ENCODE data around the gene EDNRA. TPM values are rescaled to one million over a fixed set of nuclear protein-coding genes. Genes with fewer than 3 reads are reported as not detected.

The EDNRA gene
- total and polyA plus RNA-seq, 2 of the 8 experiments (the other 6 are each of a cell fraction or from before 2014, with no cell fraction given): 1.7 to 3.3 TPM

- WGBS, 2 experiments (ENCODE audit: extremely low coverage in 1 of 2, insufficient coverage in 1 of 2, insufficient read length in 1 of 2, insufficient replicate concordance in 2 of 2, low coverage in 1 of 2, low lambda C conversion rate in 2 of 2, missing lambda C conversion rate in 1 of 2): 90% methylated on average over 1 of the region's 1 CpG; no CpG with 5 or more reads in 1 of the 2 experiments
- no peak overlapping the region for H3K18ac ChIP-seq (ENCODE audit: extremely low read depth, low read length)
- no peak overlapping the region for H3K56ac ChIP-seq (replicated peaks; ENCODE audit: insufficient read length, low read depth, low read length)
- H2BK12ac ChIP-seq (ENCODE audit: low read depth, low read length): no peak overlapping the region
- H3K36me3 ChIP-seq (ENCODE audit: control insufficient read depth in 2 of 4, insufficient read depth in 4 of 4, low read length in 3 of 4): no peaks in the 10 kb centered on the region
- H2BK20ac ChIP-seq (ENCODE audit: low read length): no peak overlapping the region
- FAIRE-seq (no peak), DNase-seq (ENCODE audit: low read depth in 1 of 2, low spot score in 2 of 2) (no peak)
- no peaks in the 10 kb centered on the region for H3K27me3 ChIP-seq (replicated peaks in 1 of 4; ENCODE audit: control insufficient read depth in 3 of 4, extremely low read depth in 1 of 4, insufficient read depth in 3 of 4, low read length in 3 of 4)
- no peaks in the 10 kb centered on the region for H4K20me1 ChIP-seq (replicated peaks in 1 of 2; ENCODE audit: control insufficient read depth in 1 of 2, insufficient read depth in 2 of 2, low read length in 2 of 2)
- H2BK120ac ChIP-seq (replicated peaks; ENCODE audit: low read depth, low read length): no peak overlapping the region
- no peak overlapping the region for H3K27ac ChIP-seq (ENCODE audit: low read depth, low read length)
- no peak overlapping the region for H3K9ac ChIP-seq (replicated peaks in 1 of 4; ENCODE audit: extremely low read depth in 1 of 4, low read depth in 3 of 4, low read length in 3 of 4)
- no peak overlapping the region for H4K91ac ChIP-seq (replicated peaks; ENCODE audit: insufficient read length, low read length)
- H3K79me2 ChIP-seq (ENCODE audit: control insufficient read depth in 1 of 2, insufficient read depth in 2 of 2, low read length in 2 of 2): no peaks in the 10 kb centered on the region
- no peak overlapping the region for H3K14ac ChIP-seq (ENCODE audit: insufficient read length)
- H4K5ac ChIP-seq (ENCODE audit: insufficient read length, low read depth, low read length): no peak overlapping the region
- no peak overlapping the region for H3K4ac ChIP-seq (replicated peaks; ENCODE audit: insufficient read length, low read depth, low read length)
- CTCF ChIA-PET (ENCODE audit: partially characterized antibody): interaction anchor here (1.1 kb wide), 1 partner anchor 48 kb away, joined by 3 read pairs; no protein-coding TSS in a partner anchor
- H2AK5ac ChIP-seq (ENCODE audit: low read depth, low read length): no peak overlapping the region
- no peak overlapping the region for H3K23ac ChIP-seq (ENCODE audit: insufficient read length)
- no peaks in the 10 kb centered on the region; the same call in 1 of the 2 replicates for H3K23me2 ChIP-seq (ENCODE audit: low read depth, low read length)
- no peaks in the 10 kb centered on the region for H3K9me3 ChIP-seq (ENCODE audit: insufficient read depth in 2 of 2, low read depth in 1 of 2, low read length in 1 of 2)
- H2AFZ ChIP-seq (ENCODE audit: low read length): no peak overlapping the region
- H3K4me1 ChIP-seq (replicated peaks in 1 of 4; ENCODE audit: control insufficient read depth in 3 of 4, insufficient read depth in 4 of 4, low read length in 3 of 4): no peaks in the 10 kb centered on the region
- POLR2A ChIA-PET (ENCODE audit: partially characterized antibody): no interaction called here
- no peak overlapping the region for H3K4me2 ChIP-seq (ENCODE audit: insufficient read depth in 1 of 2, low read depth in 2 of 2, low read length in 2 of 2)
- H3K79me1 ChIP-seq (ENCODE audit: low read depth, low read length): no peaks in the 10 kb centered on the region
- no peak overlapping the region for H2BK15ac ChIP-seq (ENCODE audit: low read length)
- H2BK5ac ChIP-seq (ENCODE audit: low read depth, low read length): no peak overlapping the region
- H4K8ac ChIP-seq (ENCODE audit: extremely low read depth, insufficient read depth, low read length): no peak overlapping the region
- no peak overlapping the region for H3K4me3 ChIP-seq (ENCODE audit: extremely low read depth in 1 of 4, insufficient read depth in 2 of 4, low read depth in 3 of 4, low read length in 4 of 4)
- TF ChIP-seq SUZ12 (IDR thresholded peaks at IDR 0.05; ENCODE audit: low read length) (no peak), SP2 (IDR thresholded peaks at IDR 0.05; ENCODE audit: low read length) (no peak), TCF12 (IDR thresholded peaks at IDR 0.05; ENCODE audit: low read depth, low read length) (no peak), GABPA (IDR thresholded peaks at IDR 0.05; ENCODE audit: borderline replicate concordance, insufficient read depth, low read length) (no peak), ATF2 (IDR thresholded peaks at IDR 0.05; ENCODE audit: low read length) (no peak), ZNF274 (IDR thresholded peaks at IDR 0.05; ENCODE audit: borderline replicate concordance, extremely low read depth, low read length) (no peak), KDM4A (IDR thresholded peaks at IDR 0.05; ENCODE audit: low read depth, low read length, severe bottlenecking) (no peak), CTCF (IDR thresholded peaks at IDR 0.05; ENCODE audit: control extremely low read depth in 1 of 3, insufficient read depth in 1 of 3, low read depth in 1 of 3, low read length in 3 of 3) (no peak), CHD1 (IDR thresholded peaks at IDR 0.05; ENCODE audit: low read depth, low read length) (no peak), TBP (IDR thresholded peaks at IDR 0.05; ENCODE audit: low read depth, low read length) (no peak)
Observed at GRCh38 chr4:147533331-147533730, 52.4 kb downstream of the EDNRA start.

All from H1 (cell line).